Trophoblast cell (in vitro differentiated cells and primary cell): ENCODE results near the gene TMSB4X.

Experiments used
- DNase-seq, 2 donors: peaks; one replicate each; pipeline ENCODE4 v3.0.0-alpha.2; 2016
- H2AFZ ChIP-seq: 2 replicates; pipeline ENCODE4 v1.6.1; 2013; ENCODE audit warnings: low read length, moderate library complexity, mild to moderate bottlenecking; ENCODE audit not compliant: insufficient read depth, poor library complexity
- H2AK5ac ChIP-seq: 2 replicates; pipeline ENCODE4 v1.6.1; 2013; ENCODE audit warnings: mild to moderate bottlenecking, low read length
- H2BK120ac ChIP-seq: 2 replicates; pipeline ENCODE4 v1.6.1; 2013; ENCODE audit warnings: low read length, mild to moderate bottlenecking, moderate library complexity; ENCODE audit not compliant: insufficient read depth, poor library complexity
- H2BK12ac ChIP-seq: 2 replicates; pipeline ENCODE4 v1.6.1; 2013; ENCODE audit warnings: mild to moderate bottlenecking, low read length, moderate library complexity
- H2BK5ac ChIP-seq: 2 replicates; pipeline ENCODE4 v1.6.1; 2013; ENCODE audit warnings: low read length, low read depth, moderate library complexity, mild to moderate bottlenecking; ENCODE audit not compliant: poor library complexity
- H3K14ac ChIP-seq: 2 replicates; pipeline ENCODE4 v1.6.1; 2013; ENCODE audit warnings: mild to moderate bottlenecking, low read length
- H3K18ac ChIP-seq: 2 replicates; pipeline ENCODE4 v1.6.1; 2013; ENCODE audit warnings: mild to moderate bottlenecking, low read length
- H3K23ac ChIP-seq: 2 replicates; pipeline ENCODE4 v1.6.1; 2013; ENCODE audit warnings: low read length
- H3K27ac ChIP-seq: 2 replicates; pipeline ENCODE4 v1.5.1; 2013; ENCODE audit warnings: low read depth, mild to moderate bottlenecking, inconsistent platforms, low read length, moderate library complexity
- H3K27me3 ChIP-seq: 2 replicates; pipeline ENCODE4 v1.6.1; 2013; ENCODE audit warnings: inconsistent platforms, mild to moderate bottlenecking, low read length, moderate library complexity; ENCODE audit not compliant: insufficient read depth
- H3K36me3 ChIP-seq, 2 experiments: 1 replicate in 1 of 2; 2 replicates in 1 of 2; pipeline ENCODE4 v1.6.1; 2013; ENCODE audit warnings: low read length in 2 of 2, mild to moderate bottlenecking in 2 of 2, moderate library complexity in 1 of 2; ENCODE audit not compliant: insufficient read depth in 2 of 2, control insufficient read depth in 1 of 2
- H3K4ac ChIP-seq: 2 replicates; pipeline ENCODE4 v1.6.1; 2013; ENCODE audit warnings: low read depth, mild to moderate bottlenecking, low read length, moderate library complexity
- H3K4me1 ChIP-seq, 2 experiments: 1 replicate in 1 of 2; 2 replicates in 1 of 2; pipeline ENCODE4 v1.6.1; 2013; ENCODE audit warnings: low read length in 2 of 2, mild to moderate bottlenecking in 2 of 2, moderate library complexity in 1 of 2; ENCODE audit not compliant: insufficient read depth in 2 of 2, control insufficient read depth in 1 of 2
- H3K4me2 ChIP-seq: 2 replicates; pipeline ENCODE4 v1.6.1; 2013; ENCODE audit warnings: inconsistent platforms, mild to moderate bottlenecking, low read length, moderate library complexity
- H3K4me3 ChIP-seq: 2 replicates; pipeline ENCODE4 v1.5.1; 2013; ENCODE audit warnings: mild to moderate bottlenecking, low read depth, low read length, inconsistent platforms
- H3K79me1 ChIP-seq: one replicate; pipeline ENCODE4 v1.6.1; 2013; ENCODE audit warnings: low read length
- H3K79me2 ChIP-seq: 2 replicates; pipeline ENCODE4 v1.6.1; 2013; ENCODE audit warnings: low read length, mild to moderate bottlenecking; ENCODE audit not compliant: control insufficient read depth, insufficient read depth, poor library complexity
- H3K9ac ChIP-seq: 2 replicates; pipeline ENCODE4 v1.6.1; 2013; ENCODE audit warnings: mild to moderate bottlenecking, low read length
- H3K9me3 ChIP-seq: 2 replicates; pipeline ENCODE4 v1.6.1; 2013; ENCODE audit warnings: low read depth, mild to moderate bottlenecking, control low read depth, inconsistent platforms, low read length; ENCODE audit not compliant: insufficient read depth
- H4K12ac ChIP-seq: 2 replicates; pipeline ENCODE4 v1.6.1; 2013; ENCODE audit warnings: low read depth, mild to moderate bottlenecking, low read length, moderate library complexity
- H4K8ac ChIP-seq: 2 replicates; pipeline ENCODE4 v1.6.1; 2013; ENCODE audit warnings: low read depth, mild to moderate bottlenecking, low read length, moderate library complexity
- H4K91ac ChIP-seq: one replicate; pipeline ENCODE4 v1.6.1; 2013; ENCODE audit warnings: low read depth, mild to moderate bottlenecking, low read length, moderate library complexity
- WGBS: extraction: QIAGEN DNeasy Blood & Tissue Kit; methylation state at CpG from one replicate; pipeline ENCODE4 v1.1.7; 2013; ENCODE audit warnings: missing lambda C conversion rate; ENCODE audit not compliant: insufficient read length, insufficient coverage; ENCODE audit errors: extremely low coverage; 5-methylcytosine and 5-hydroxymethylcytosine counted together

TMSB4X gene

DNA sequence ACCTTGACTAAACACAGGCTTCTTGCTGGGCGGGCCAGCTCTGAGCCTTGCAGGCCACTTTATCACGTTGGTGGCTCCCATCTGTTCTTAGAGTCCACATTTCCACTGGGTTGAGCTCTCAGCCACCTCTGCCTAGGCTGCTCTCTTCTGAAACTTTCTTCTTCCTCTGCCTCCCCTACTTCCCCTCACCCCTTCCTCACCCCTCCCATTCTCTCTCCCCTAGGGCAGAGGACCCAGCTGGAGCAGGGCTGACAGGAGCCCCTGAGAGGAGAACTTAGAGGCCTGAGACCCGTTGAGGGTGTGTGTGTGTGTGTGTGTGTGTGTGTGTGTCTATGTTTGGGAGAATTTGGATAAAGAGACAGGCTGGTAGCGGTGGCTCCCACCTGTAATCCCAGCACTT, 19.9 kb upstream of the TMSB4X start:
- Histone ChIP-seq H3K4me1 (peaks cover 16 to 18% of the 10 kb centered on the region in 2 experiments), H3K79me1 (peaks cover 17% of the 10 kb centered on the region), H2BK12ac (peak overlapping the region; percentile 22), H3K4ac (no peak overlapping the region), H3K4me3 (no peak overlapping the region), H3K27ac (no peak overlapping the region), H3K14ac (no peak overlapping the region), H4K8ac (no peak overlapping the region), H4K12ac (peak overlapping the region; percentile 43), H4K91ac (no peak overlapping the region), H2BK5ac (no peak overlapping the region), H3K9me3 (no peaks in the 10 kb centered on the region), H2BK120ac (no peak overlapping the region), H3K79me2 (no peaks in the 10 kb centered on the region), H3K18ac (no peak overlapping the region), H2AFZ (no peak overlapping the region), H2AK5ac (no peak overlapping the region), H3K27me3 (no peaks in the 10 kb centered on the region), H3K23ac (no peak overlapping the region), H3K9ac (no peak overlapping the region), H3K36me3 (no peaks in the 10 kb centered on the region), H3K4me2 (no peak overlapping the region)
- no CpG with 5 or more reads among the region's 4 CpGs for WGBS
- DNase-seq = no peak

DNA sequence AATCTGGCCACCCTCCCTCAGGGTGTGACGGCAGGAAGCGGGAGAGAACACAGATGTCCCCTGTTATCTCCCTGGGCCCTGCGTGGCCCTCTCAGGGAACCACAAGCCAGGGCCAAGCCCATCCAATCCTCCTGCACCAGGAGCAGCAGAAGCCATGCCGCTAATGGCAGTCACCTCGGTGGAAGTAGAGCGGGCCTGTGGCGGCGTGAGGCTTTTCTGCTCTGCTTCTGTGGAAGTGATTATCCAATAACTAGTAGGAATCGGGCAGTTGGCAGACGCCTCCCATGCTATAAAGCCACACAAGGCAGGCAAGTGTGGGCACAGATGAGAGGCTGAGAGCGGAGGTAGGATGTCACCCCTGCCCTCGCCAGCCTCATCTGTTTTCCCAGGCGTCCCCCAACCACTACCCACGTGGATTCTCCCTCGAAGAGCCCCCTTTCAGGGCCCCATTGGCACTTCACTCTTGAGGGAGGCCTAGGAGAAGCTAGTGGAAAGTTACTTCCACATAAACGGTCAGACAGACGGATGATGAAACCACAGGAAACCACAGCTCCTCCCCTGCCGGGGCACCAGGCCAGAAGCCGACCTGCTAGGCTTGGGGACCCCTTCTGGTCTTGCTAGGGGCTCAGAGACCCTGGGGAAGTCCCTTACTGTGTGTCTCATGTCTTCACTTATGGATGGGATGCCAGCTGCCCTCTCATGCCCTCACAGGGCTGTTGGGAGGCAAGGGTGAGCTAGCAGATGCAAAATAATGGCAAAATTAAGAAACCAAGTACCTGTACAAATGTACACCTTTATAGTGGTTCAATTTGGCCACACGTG, 18.8 kb upstream of the TMSB4X start:
- H3K4me2 ChIP-seq = no peak overlapping the region

DNA sequence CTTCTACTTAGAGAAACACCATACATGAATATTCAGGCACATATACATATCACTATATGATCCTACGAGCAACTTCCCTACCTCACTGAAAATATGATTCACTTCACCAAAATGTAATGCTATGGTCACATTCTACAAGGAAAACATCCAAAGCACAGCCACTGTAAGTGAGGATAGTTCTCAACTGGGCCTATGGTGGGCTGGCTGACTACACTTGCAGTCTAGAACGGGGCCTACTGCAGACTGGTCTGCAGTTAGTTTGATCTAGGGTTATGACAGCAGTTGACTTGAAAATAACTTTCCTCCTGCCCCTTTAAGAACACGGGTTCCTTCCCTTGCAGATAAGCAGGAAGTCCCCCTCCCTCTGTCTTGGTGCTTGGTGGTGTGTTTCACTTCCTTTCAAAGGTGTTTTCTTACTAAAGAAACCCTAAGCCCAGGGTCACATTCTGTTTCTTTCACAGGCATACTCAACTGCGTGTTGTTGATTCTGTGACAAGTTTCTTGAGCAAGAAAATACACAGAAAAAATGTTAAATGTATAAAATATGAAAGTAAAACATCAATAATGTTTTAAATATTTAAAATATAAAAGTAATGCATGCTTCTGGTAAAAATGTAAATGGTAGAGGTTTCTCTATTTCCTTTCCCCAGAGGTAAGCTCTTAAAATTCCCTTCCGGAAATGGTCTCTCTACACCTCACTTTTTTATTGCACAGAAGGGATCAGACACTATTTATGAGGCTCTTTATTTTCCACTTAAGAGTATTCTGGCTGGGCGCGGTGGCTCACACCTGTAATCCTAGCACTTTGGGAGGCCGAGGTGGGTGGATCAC, 18.0 kb upstream of the TMSB4X start:
- Histone ChIP-seq H2AFZ (no peak overlapping the region), H4K12ac (no peak overlapping the region), H3K27ac (no peak overlapping the region), H3K9ac (no peak overlapping the region), H3K23ac (no peak overlapping the region), H3K9me3 (no peaks in the 10 kb centered on the region), H3K18ac (no peak overlapping the region), H3K79me2 (no peaks in the 10 kb centered on the region), H2BK5ac (no peak overlapping the region), H3K4me1 (peaks cover 5 to 11% of the 10 kb centered on the region in 2 experiments), H3K27me3 (no peaks in the 10 kb centered on the region), H3K14ac (no peak overlapping the region), H3K4me3 (no peak overlapping the region), H3K79me1 (peaks cover 11% of the 10 kb centered on the region), H2AK5ac (no peak overlapping the region), H2BK120ac (no peak overlapping the region), H2BK12ac (no peak overlapping the region), H3K4me2 (no peak overlapping the region), H4K91ac (peak overlapping the region; percentile 61), H3K36me3 (no peaks in the 10 kb centered on the region), H4K8ac (peak overlapping the region; percentile 66), H3K4ac (no peak overlapping the region)
- WGBS = no CpG with 5 or more reads among the region's 8 CpGs
- no peak for DNase-seq

More for the DNA sequence above, 18.8 kb upstream of the TMSB4X start:
- H2BK5ac ChIP-seq = no peak overlapping the region
- H4K91ac ChIP-seq = peak overlapping the region; percentile 64
- peak in 1 of 2 donors; percentile 18 for DNase-seq
- H2BK12ac ChIP-seq = peak overlapping the region; percentile 82
- no CpG with 5 or more reads among the region's 20 CpGs for WGBS
- peak overlapping the region; percentile 83 for H2AK5ac ChIP-seq
- peak overlapping the region; percentile 79 for H3K14ac ChIP-seq
- H3K36me3 ChIP-seq = no peaks in the 10 kb centered on the region
- no peak overlapping the region for H3K27ac ChIP-seq
- peak overlapping the region; percentile 21 for H4K8ac ChIP-seq
- H3K4ac ChIP-seq = peak overlapping the region; percentile 27
- no peaks in the 10 kb centered on the region for H3K79me2 ChIP-seq
- no peak overlapping the region for H3K4me3 ChIP-seq
- H3K9me3 ChIP-seq = no peaks in the 10 kb centered on the region
- H2BK120ac ChIP-seq = peak overlapping the region; percentile 83
- peaks cover 11% of the 10 kb centered on the region for H3K79me1 ChIP-seq
- peak overlapping the region; percentile 63 for H4K12ac ChIP-seq
- peak overlapping the region; percentile 45 for H2AFZ ChIP-seq
- peak overlapping the region; percentile 18 for H3K18ac ChIP-seq
- H3K23ac ChIP-seq = no peak overlapping the region
- no peaks in the 10 kb centered on the region for H3K27me3 ChIP-seq
- no peak overlapping the region for H3K9ac ChIP-seq
- peaks cover 6 to 11% of the 10 kb centered on the region in 2 experiments for H3K4me1 ChIP-seq

DNA sequence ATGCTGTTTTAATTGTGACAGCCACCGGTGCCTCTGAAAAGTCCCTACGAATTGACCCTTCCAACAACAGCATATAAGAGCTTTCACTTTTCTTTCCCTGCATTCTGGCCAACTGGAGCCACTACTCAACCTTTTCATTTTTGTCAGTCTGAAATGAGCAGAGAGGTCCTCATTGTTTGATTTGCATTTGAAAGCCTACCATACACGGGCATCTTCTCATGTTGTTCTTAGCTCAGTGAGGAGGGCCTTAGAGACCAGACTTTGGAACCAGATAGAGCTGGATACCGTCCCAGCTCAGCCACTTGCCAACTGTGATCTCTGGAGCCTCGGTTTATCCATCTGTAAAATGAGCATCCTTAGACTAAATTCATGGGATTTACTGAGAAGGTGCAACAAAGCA, 16.9 kb upstream of the TMSB4X start:
- Histone ChIP-seq H3K36me3 (no peaks in the 10 kb centered on the region), H3K27me3 (no peaks in the 10 kb centered on the region), H3K79me1 (peaks cover 11% of the 10 kb centered on the region), H3K14ac (no peak overlapping the region), H3K9ac (no peak overlapping the region), H3K79me2 (no peaks in the 10 kb centered on the region), H3K4me1 (peaks cover 5 to 11% of the 10 kb centered on the region in 2 experiments), H3K4me3 (no peak overlapping the region), H2AK5ac (no peak overlapping the region), H3K27ac (no peak overlapping the region), H4K12ac (no peak overlapping the region), H4K91ac (no peak overlapping the region), H3K4me2 (no peak overlapping the region), H2BK12ac (no peak overlapping the region), H3K4ac (no peak overlapping the region), H2BK5ac (no peak overlapping the region), H2BK120ac (no peak overlapping the region), H3K23ac (no peak overlapping the region), H3K9me3 (no peaks in the 10 kb centered on the region), H3K18ac (no peak overlapping the region), H2AFZ (no peak overlapping the region), H4K8ac (no peak overlapping the region)
- no CpG with 5 or more reads among the region's 5 CpGs for WGBS
- DNase-seq = no peak
